Adrenal gland (tissue), 12 donors: ENCODE results near the gene RBMS2. TPM values are rescaled to one million over a fixed set of nuclear protein-coding genes. Genes with fewer than 3 reads are reported as not detected.

Experiments used
- DNase-seq, 7 donors: peaks; one replicate each; pipeline ENCODE4 v3.0.0-alpha.2; 2019 to 2020
- H3K27ac ChIP-seq, 5 donors: fragments of 200-600 bp; sonication (generic) in 4 of 5; 1 replicate in 3 of 5; 2 replicates in 2 of 5; pipeline versions ENCODE4 v1.5.1 to v1.8.0; 2016 to 2020; ENCODE audit warnings: mild to moderate bottlenecking in 1 of 5
- H3K27me3 ChIP-seq: fragments of 200-600 bp; 2 replicates; pipeline ENCODE4 v1.8.0; 2021
- H3K36me3 ChIP-seq, 2 donors: fragments of 200-600 bp; replicated peaks in 1 of 2; 1 replicate in 1 of 2; 2 replicates in 1 of 2; pipeline versions ENCODE4 v1.5.1 to v1.8.0; 2018 to 2022
- H3K4me1 ChIP-seq, 2 donors: fragments of 200-600 bp; replicated peaks in 1 of 2; 1 replicate in 1 of 2; 2 replicates in 1 of 2; pipeline versions ENCODE4 v1.5.1 to v1.8.0; 2018 to 2021
- H3K4me3 ChIP-seq, 4 donors: fragments of 200-600 bp; sonication (generic) in 3 of 4; one replicate each; pipeline ENCODE4 v1.5.1; 2016 to 2018
- H3K9me3 ChIP-seq, 3 donors: fragments of 200-600 bp; sonication (generic) in 1 of 3; replicated peaks in 1 of 3; 1 replicate in 2 of 3; 2 replicates in 1 of 3; pipeline versions ENCODE4 v1.5.1 to v1.8.0; 2016 to 2021
- CTCF ChIP-seq, 6 experiments: fragments of 450-650 bp in 4 of 6; fragments of 200-600 bp in 2 of 6; sonication (generic) in 1 of 6; IDR thresholded peaks; 1 replicate in 5 of 6; 2 replicates in 1 of 6; pipeline versions ENCODE4 v1.5.1 to v1.8.0; 2016 to 2021; ENCODE audit warnings: antibody characterized with exemption in 6 of 6, mild to moderate bottlenecking in 2 of 6, moderate library complexity in 1 of 6
- POLR2A ChIP-seq, 2 donors: fragments of 450-650 bp; IDR thresholded peaks; one replicate each; pipeline ENCODE4 v1.6.1; 2017; ENCODE audit warnings: antibody characterized with exemption in 2 of 2, mild to moderate bottlenecking in 2 of 2, moderate library complexity in 1 of 2
- WGBS, 4 donors: extraction: QIAGEN DNeasy Blood & Tissue Kit in 2 of 4; methylation state at CpG; one replicate each; pipeline versions ENCODE4 v1.1.5 to v1.1.7; 2013 to 2017; 5-methylcytosine and 5-hydroxymethylcytosine counted together
- intact Hi-C, 2 donors: fragments of 100-400 bp; cut with DNase I; formaldehyde crosslinking; loops; one replicate each; pipeline versions ENCODE4 v1.14.1 to v1.15.0; 2022 to 2023
- polyA plus RNA-seq, 3 donors: library from polyadenylated mRNA; stranded (reverse); fragments of 200-250 nt in 2 of 3; fragments of 350-450 nt in 1 of 3; fragmentation: Illumina TruSeq in 1 of 3; extraction: RNeasy Lipid Tissue Mini Kit (QIAGEN cat#74804) in 1 of 3; gene quantifications; one replicate each; pipeline ENCODE4 v1.2.3, GENCODE V29; 2013 to 2014
- total RNA-seq, 9 donors: library from RNA; depleted of rRNA in 4 of 9; stranded (reverse); fragments of >200 nt in 4 of 9; fragments of 120-200 nt in 1 of 9; fragmentation: NEBNext Ultra II Directional in 1 of 9; extraction: Animal tissue kit (Norgen Biotek cat#: 25700) in 1 of 9; gene quantifications; one replicate each; pipeline versions ENCODE4 v1.1.0 to v1.2.4, GENCODE V29; 2013 to 2023
- donor health status: healthy with polysubstance abuse.
- donor health status: Bipolar disorder and iron deficiency.
- donor health status: DM: yes; HTN: yes; CAD: no.
- donor health status: DM: no; HTN: no; CAD: no.
- donor health status: DM: no; HTN: no; CAD: no.
- donor health status: DM: yes; HTN: yes; CAD: no.

RBMS2 gene
- total and polyA plus RNA-seq, 12 donors: 7.6 to 41.5 (median 19.9) TPM

- WGBS, 4 donors: 63 to 78% (median 69%) methylated on average over 3 of the region's 3 CpGs
- H3K4me1 ChIP-seq: peaks cover 0 to 10% of the 10 kb centered on the region in 2 donors
- H3K27ac ChIP-seq: no peak overlapping the region
- TF ChIP-seq POLR2A (IDR thresholded peaks at IDR 0.05): no peak
- no peak for TF ChIP-seq CTCF (IDR thresholded peaks at IDR 0.05)
- H3K4me3 ChIP-seq: no peak overlapping the region
- intact Hi-C loops: loop anchor here in 1 of 2 donors (5.0 kb wide), 1 partner anchor 35 kb away; the partner anchor contains the start of gene BAZ2A
- H3K9me3 ChIP-seq: no peaks in the 10 kb centered on the region
- DNase-seq: no peak
- H3K27me3 ChIP-seq: no peaks in the 10 kb centered on the region
- peaks cover 0 to 61% of the 10 kb centered on the region in 2 donors for H3K36me3 ChIP-seq
Measured at GRCh38 chr12:56596815-56597214, 75.2 kb downstream of the RBMS2 start.

GRCh38 chr12:56599041-56599440 lies 77.4 kb downstream of the RBMS2 start:
- H3K36me3 ChIP-seq: peaks cover 0 to 83% of the 10 kb centered on the region in 2 donors
- no peaks in the 10 kb centered on the region for H3K27me3 ChIP-seq
- no peak for DNase-seq
- no peak for TF ChIP-seq CTCF (IDR thresholded peaks at IDR 0.05)
- TF ChIP-seq POLR2A (IDR thresholded peaks at IDR 0.05): no peak
- H3K4me3 ChIP-seq: no peak overlapping the region
- intact Hi-C loops: loop anchor here in 1 of 2 donors (5.0 kb wide), 1 partner anchor 33 kb away; the partner anchor contains the start of gene BAZ2A
- 93 to 96% (median 94%) methylated on average over 11 to 15 of the region's 15 CpGs for WGBS, 4 donors
- H3K27ac ChIP-seq: no peak overlapping the region
- H3K9me3 ChIP-seq: no peaks in the 10 kb centered on the region
- peaks cover 0 to 4% of the 10 kb centered on the region in 2 donors for H3K4me1 ChIP-seq

GRCh38 chr12:56599797-56600196 lies 78.2 kb downstream of the RBMS2 start:
- Histone ChIP-seq H3K36me3 (peaks cover 0 to 90% of the 10 kb centered on the region in 2 donors), H3K4me1 (no peaks in the 10 kb centered on the region), H3K9me3 (no peaks in the 10 kb centered on the region), H3K4me3 (no peak overlapping the region), H3K27me3 (no peaks in the 10 kb centered on the region), H3K27ac (no peak overlapping the region)
- 91 to 92% (median 92%) methylated on average over 10 of the region's 10 CpGs for WGBS, 4 donors
- DNase-seq: no peak
- intact Hi-C loops: loop anchor here in 1 of 2 donors (5.0 kb wide), 1 partner anchor 33 kb away; the partner anchor contains the start of gene BAZ2A
- no peak for TF ChIP-seq POLR2A (IDR thresholded peaks at IDR 0.05)

GRCh38 chr12:56600753-56601152 lies 79.1 kb downstream of the RBMS2 start:
- Histone ChIP-seq H3K36me3 (peaks cover 0 to 95% of the 10 kb centered on the region in 2 donors), H3K27me3 (no peaks in the 10 kb centered on the region), H3K4me3 (no peak overlapping the region), H3K4me1 (no peaks in the 10 kb centered on the region), H3K9me3 (no peaks in the 10 kb centered on the region), H3K27ac (peak overlapping the region in 1 of 5 donors; percentile 17)
- TF ChIP-seq CTCF (IDR thresholded peaks at IDR 0.05): no peak
- TF ChIP-seq POLR2A (IDR thresholded peaks at IDR 0.05): no peak
- intact Hi-C loops: no loop called here
- 72 to 87% (median 77%) methylated on average over 4 to 6 of the region's 6 CpGs for WGBS, 4 donors
- DNase-seq: no peak

GRCh38 chr12:56601503-56601902 lies 79.9 kb downstream of the RBMS2 start:
- Histone ChIP-seq H3K27ac (no peak overlapping the region), H3K4me1 (no peaks in the 10 kb centered on the region)
- DNase-seq: peak in 1 of 7 donors; percentile 16

More at GRCh38 chr12:56601503-56601902, 79.9 kb downstream of the RBMS2 start:
- Histone ChIP-seq H3K9me3 (no peaks in the 10 kb centered on the region), H3K27me3 (no peaks in the 10 kb centered on the region), H3K4me3 (no peak overlapping the region), H3K36me3 (peaks cover 0 to 98% of the 10 kb centered on the region in 2 donors)
- intact Hi-C loops: no loop called here
- TF ChIP-seq POLR2A (IDR thresholded peaks at IDR 0.05): no peak
- no peak for TF ChIP-seq CTCF (IDR thresholded peaks at IDR 0.05)
- 71 to 89% (median 79%) methylated on average over 1 to 3 of the region's 3 CpGs for WGBS, 4 donors
